ENCODE measurements around the gene MYRIP.

- TF ChIP-seq CTCF (IDR thresholded peaks at IDR 0.05) (no peak), POLR2A (IDR thresholded peaks at IDR 0.05) (no peak)
Observed at GRCh38 chr3:39962581-39962980, 153.2 kb downstream of the MYRIP start.

Measured in testis (tissue), 2 donors.